Measurements from ENCODE around the gene GDPD1. TPM values are rescaled to one million over a fixed set of nuclear protein-coding genes. Genes with fewer than 3 reads are reported as not detected.

GDPD1 gene
- total RNA-seq, 1 donor: 2.6 TPM

GRCh38 chr17:59181481-59181880 lies 38.8 kb upstream of the GDPD1 start:
- no peak for TF ChIP-seq CTCF (IDR thresholded peaks at IDR 0.05; ENCODE audit: insufficient read depth, low read depth, low read length)
- H3K4me3 ChIP-seq (ENCODE audit: low read depth, low read length): no peak overlapping the region
- no peak for DNase-seq (ENCODE audit: low read depth)

DNA sequence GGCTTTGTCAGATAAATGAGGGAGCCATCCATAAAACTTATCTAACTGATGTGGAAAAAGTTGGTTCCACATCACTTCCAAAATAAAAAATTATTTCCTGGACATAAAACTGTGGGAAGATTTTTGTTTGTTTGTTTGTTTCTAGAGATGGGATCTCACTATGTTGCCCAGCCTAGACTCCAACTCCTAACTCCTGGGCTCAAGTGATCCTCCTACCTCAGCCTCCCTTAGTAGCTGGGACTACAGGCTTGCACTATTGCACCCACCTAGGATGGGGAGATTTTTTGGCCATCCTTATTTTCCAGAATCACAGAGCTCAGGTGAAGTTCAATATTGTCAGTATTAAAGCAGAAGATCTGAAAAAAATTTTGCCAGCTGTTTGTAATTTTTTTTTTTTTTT lies 34.3 kb upstream of the GDPD1 start:
- no peak overlapping the region for H3K4me3 ChIP-seq (ENCODE audit: low read depth, low read length)
- no peak for DNase-seq (ENCODE audit: low read depth)
- no peak for TF ChIP-seq CTCF (IDR thresholded peaks at IDR 0.05; ENCODE audit: insufficient read depth, low read depth, low read length)

- peak; percentile 5 for DNase-seq (ENCODE audit: low read depth)
- no peak overlapping the region for H3K4me3 ChIP-seq (ENCODE audit: low read depth, low read length)
- no peak for TF ChIP-seq CTCF (IDR thresholded peaks at IDR 0.05; ENCODE audit: insufficient read depth, low read depth, low read length)
Observed at GRCh38 chr17:59186850-59187249, 33.5 kb upstream of the GDPD1 start.

- H3K4me3 ChIP-seq (ENCODE audit: low read depth, low read length): no peak overlapping the region
- no peak for TF ChIP-seq CTCF (IDR thresholded peaks at IDR 0.05; ENCODE audit: insufficient read depth, low read depth, low read length)
- no peak for DNase-seq (ENCODE audit: low read depth)
Observed at GRCh38 chr17:59190806-59191205, 29.5 kb upstream of the GDPD1 start.

DNA sequence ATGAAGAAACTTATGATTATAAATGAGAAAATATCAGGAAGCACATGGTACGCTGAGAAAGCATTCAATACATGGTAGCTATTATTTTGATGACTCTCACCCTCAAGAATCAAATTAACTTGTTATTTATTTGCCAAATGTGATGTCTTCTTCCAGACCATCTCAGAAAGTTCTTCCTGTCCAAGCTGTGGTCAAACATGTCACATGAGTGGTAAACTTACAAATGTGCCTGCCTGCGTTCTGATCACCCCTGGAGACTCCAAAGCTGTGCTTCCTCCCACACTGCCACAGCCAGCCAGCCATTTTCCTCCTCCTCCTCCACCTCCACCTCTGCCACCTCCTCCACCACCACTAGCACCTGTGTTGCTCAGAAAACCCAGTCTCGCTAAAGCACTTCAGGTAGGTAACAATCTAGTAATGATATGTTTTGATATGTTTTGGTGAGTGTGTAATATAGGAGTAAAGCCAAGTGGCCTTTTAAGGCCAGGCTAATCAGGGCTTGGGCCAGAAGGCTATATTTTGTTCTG lies 26.9 kb upstream of the GDPD1 start:
- no peak for DNase-seq (ENCODE audit: low read depth)
- no peak for TF ChIP-seq CTCF (IDR thresholded peaks at IDR 0.05; ENCODE audit: insufficient read depth, low read depth, low read length)
- H3K4me3 ChIP-seq (ENCODE audit: low read depth, low read length): no peak overlapping the region

GRCh38 chr17:59199398-59199797 lies 20.9 kb upstream of the GDPD1 start:
- DNase-seq (ENCODE audit: low read depth): no peak
- TF ChIP-seq CTCF (IDR thresholded peaks at IDR 0.05; ENCODE audit: insufficient read depth, low read depth, low read length): no peak
- H3K4me3 ChIP-seq (ENCODE audit: low read depth, low read length): no peak overlapping the region

DNA sequence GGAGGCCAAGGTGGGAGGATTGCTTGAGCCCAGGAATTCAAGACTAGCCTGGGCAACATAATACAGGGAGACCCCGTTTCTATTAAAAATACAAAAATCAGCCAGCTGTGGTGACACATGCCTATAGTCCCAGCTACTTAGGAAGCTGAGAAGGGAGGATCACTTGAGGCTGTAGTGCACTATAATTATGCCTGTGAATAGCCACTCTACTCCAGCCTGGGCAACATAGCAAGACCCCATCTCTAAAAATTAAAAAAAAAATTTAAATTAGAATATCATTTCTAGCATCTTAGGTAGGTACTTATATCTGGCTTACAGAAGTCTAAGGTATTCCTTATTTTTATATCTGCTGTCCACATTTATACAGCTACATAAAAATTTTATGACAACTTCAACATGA lies 18.0 kb upstream of the GDPD1 start:
- H3K4me3 ChIP-seq (ENCODE audit: low read depth, low read length): no peak overlapping the region
- DNase-seq (ENCODE audit: low read depth): no peak
- no peak for TF ChIP-seq CTCF (IDR thresholded peaks at IDR 0.05; ENCODE audit: insufficient read depth, low read depth, low read length)

Measured in fibroblast of villous mesenchyme (primary cell).